Measurements from ENCODE around the gene NBPF11. TPM values are rescaled to one million over a fixed set of nuclear protein-coding genes. Genes with fewer than 3 reads are reported as not detected.
A peak's percentile ranks its signal among the peaks of the same experiment; 100 is the strongest.
"Not testable (repeated sequence)": the region's sequence is repeated elsewhere in the genome, so short reads cannot be mapped to it uniquely, and the experiment has no call there.

Gene NBPF11, protein sequence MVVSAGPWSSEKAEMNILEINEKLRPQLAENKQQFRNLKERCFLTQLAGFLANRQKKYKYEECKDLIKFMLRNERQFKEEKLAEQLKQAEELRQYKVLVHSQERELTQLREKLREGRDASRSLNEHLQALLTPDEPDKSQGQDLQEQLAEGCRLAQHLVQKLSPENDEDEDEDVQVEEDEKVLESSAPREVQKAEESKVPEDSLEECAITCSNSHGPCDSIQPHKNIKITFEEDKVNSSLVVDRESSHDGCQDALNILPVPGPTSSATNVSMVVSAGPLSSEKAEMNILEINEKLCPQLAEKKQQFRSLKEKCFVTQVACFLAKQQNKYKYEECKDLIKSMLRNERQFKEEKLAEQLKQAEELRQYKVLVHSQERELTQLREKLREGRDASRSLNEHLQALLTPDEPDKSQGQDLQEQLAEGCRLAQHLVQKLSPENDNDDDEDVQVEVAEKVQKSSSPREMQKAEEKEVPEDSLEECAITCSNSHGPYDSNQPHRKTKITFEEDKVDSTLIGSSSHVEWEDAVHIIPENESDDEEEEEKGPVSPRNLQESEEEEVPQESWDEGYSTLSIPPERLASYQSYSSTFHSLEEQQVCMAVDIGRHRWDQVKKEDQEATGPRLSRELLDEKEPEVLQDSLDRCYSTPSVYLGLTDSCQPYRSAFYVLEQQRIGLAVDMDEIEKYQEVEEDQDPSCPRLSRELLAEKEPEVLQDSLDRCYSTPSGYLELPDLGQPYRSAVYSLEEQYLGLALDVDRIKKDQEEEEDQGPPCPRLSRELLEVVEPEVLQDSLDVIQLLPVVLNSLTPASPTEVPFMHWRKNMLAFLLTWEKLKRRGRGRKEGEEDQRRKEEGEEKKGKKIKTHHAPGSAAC
- 10 to 100 TPM; 10.1 to 10.2 TPM for total RNA-seq

DNA sequence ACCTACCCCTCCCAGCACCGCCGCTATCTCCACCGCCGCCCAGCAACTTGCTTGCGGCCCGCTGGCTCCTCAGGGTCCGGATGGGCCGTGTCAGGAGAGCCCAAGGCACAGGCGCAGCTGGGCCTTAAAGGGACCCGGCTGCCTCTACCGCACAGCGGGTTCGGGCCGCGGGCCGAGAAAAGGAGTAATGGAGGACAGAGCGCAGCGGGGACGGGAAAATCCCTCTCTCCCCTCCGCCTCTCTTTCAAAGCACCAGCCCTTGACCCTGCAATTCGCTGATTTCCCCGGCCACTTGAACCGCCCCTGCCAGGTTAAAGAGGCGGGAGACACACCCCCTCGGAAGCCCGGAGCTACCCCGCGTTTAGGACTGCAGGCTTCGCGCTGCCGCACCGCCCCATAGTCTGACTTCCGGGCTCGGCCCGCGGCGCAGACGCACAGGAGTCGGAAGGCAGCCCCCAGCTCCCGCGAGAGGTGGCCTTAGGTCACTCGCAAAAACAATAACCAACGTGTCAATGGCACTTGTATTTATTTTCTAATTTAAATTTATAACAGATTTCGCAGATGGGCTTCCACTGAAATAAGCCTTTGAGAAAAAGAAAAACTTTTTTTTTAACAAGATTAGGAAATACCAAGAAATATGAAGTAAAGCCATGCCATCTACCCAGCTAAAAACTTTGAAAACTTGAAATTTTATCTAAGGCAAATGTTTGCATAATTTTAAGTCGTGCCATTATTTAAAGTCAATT lies at the start of gene NBPF11:
Gene NBPF11, minus strand, starts transcription at position 371 of the 746 bp plus-strand sequence. CDS start 25,278 bp downstream, outside the sequence.
- ATAC-seq = peak; percentile 96
- DNase-seq = peak; percentile 82 to 90 (median 85)
- H3K36me3 ChIP-seq (replicated peaks in 1 of 2; ENCODE audit: insufficient read depth in 1 of 2, low read depth in 2 of 2); H3K4me1 ChIP-seq; intact Hi-C loops (cut with DNase I); H3K9me3 ChIP-seq; H3K27me3 ChIP-seq: not testable (repeated sequence)
- WGBS, 2 donors = 0 to 1% methylated on average over 37 to 38 of the region's 45 CpGs
- peak within 1 kb of the TSS; percentile 59 to 87 for H3K4me3 ChIP-seq
- TF ChIP-seq POLR2A (IDR thresholded peaks at IDR 0.05) = peak; percentile 20 to 69 (median 68)
- peak within 1 kb of the TSS; percentile 71 to 86 (median 74) for H3K27ac ChIP-seq

DNA sequence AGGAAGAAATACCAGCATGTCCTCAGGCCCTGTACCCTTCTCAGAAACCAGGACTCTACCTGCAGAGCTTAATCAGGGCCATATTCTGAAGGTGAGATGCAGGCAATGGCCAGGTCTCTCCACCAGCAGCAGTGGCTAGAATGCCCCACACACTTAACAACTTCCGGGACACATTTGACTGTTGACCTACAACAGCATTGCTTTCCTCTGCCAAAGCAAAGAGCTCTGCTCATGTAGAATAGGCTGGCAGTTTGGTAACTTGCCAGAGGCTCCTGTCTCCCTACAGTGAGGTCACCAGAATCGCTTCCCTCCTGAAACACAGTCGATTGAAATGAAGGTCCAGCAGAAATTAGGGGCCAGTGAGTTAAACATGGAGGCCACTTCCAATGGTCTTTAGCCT lies 45.3 kb upstream of the NBPF11 start:
- H3K27me3 ChIP-seq; DNase-seq; H3K9me3 ChIP-seq; H3K4me1 ChIP-seq; H3K36me3 ChIP-seq (replicated peaks in 1 of 2; ENCODE audit: insufficient read depth in 1 of 2, low read depth in 2 of 2); intact Hi-C loops (cut with DNase I); ATAC-seq; H3K27ac ChIP-seq; H3K4me3 ChIP-seq: not testable (repeated sequence)
- no CpG with 5 or more reads among the region's 3 CpGs for WGBS, 2 donors

DNA sequence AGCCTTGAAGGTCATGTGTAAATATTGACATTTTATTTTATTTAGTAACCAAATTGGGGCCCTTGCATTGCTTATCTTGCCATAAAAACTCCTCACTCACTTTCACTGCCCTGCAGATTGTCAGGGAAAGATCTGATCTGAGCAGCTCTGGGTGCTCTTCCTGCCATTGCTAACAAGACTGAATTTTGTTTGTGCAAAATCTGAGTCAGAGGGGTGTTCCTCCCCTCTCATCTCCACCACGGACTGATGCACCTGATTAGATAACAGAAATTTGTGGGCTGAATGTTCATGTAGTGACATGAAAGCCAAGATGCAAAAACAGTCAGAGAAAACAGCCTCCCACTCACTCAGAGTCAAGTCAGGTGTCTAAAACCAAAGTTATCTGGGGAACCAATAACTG lies 44.9 kb upstream of the NBPF11 start:
- WGBS, 2 donors = no CpG with 5 or more reads among the region's 1 CpG
- intact Hi-C loops (cut with DNase I); H3K9me3 ChIP-seq; H3K36me3 ChIP-seq (replicated peaks in 1 of 2; ENCODE audit: insufficient read depth in 1 of 2, low read depth in 2 of 2); H3K4me1 ChIP-seq; DNase-seq; H3K4me3 ChIP-seq; H3K27ac ChIP-seq; H3K27me3 ChIP-seq; ATAC-seq: not testable (repeated sequence)

DNA sequence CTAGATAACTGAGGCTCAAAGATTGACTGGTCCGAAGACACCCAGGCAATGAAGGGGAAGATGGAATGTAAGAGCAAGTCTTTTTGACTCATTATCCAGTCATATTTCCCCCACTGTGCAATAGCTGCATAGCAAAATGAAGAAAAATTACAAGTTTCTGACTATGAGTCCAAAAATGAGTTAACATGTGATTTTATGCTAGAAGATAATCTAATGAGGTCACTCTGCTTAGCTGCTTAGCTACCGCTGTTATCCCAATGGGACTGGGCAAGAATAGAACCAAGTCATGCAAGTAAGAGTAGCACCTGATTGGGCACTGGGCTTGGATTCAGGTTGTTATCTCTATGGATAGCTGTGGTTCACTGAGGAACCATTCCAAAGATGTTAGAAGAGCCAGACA lies 43.0 kb upstream of the NBPF11 start:
- ATAC-seq; H3K4me1 ChIP-seq; H3K9me3 ChIP-seq; H3K36me3 ChIP-seq (replicated peaks in 1 of 2; ENCODE audit: insufficient read depth in 1 of 2, low read depth in 2 of 2); H3K27me3 ChIP-seq; H3K27ac ChIP-seq; intact Hi-C loops (cut with DNase I); H3K4me3 ChIP-seq; DNase-seq: not testable (repeated sequence)
- WGBS, 2 donors = 86 to 90% methylated on average over 1 of the region's 2 CpGs

DNA sequence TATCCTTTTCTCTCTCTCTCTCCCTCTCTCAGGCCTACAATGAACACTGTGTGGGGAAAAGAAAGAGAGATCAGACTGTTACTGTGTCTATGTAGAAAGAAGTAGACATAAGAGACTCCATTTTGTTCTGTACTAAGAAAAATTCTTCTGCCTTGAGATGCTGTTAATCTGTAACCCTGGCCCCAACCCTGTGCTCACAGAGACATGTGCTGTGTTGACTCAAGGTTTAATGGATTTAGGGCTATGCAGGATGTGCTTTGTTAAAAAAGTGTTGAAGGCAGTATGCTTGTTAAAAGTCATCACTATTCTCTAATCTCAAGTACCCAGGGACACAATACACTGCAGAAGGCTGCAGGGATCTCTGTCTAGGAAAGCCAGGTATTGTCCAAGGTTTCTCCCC lies 36.7 kb upstream of the NBPF11 start:
- intact Hi-C loops (cut with DNase I); DNase-seq; ATAC-seq; H3K36me3 ChIP-seq (replicated peaks in 1 of 2; ENCODE audit: insufficient read depth in 1 of 2, low read depth in 2 of 2); H3K27ac ChIP-seq; H3K4me1 ChIP-seq; H3K9me3 ChIP-seq; H3K4me3 ChIP-seq; H3K27me3 ChIP-seq: not testable (repeated sequence)

DNA sequence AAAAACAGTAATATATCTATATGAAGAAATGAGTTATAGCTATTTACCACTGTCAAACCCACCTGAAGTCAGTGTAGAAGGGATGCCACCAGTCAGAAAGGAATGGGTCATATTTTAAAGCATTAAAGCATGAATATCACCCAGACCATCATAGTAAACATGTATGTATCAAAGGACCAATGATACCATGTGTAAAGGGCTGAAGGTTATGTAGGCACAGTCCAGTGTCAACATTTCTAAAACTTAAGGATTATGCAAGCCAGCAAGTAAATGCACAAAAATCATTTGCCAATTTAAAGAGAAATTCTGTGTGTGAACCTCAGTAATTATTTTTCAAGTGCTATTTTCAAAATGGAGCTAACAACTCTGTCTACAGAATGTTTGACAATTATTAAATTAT lies 26.6 kb upstream of the NBPF11 start:
- ATAC-seq; H3K4me3 ChIP-seq; H3K4me1 ChIP-seq; H3K36me3 ChIP-seq (replicated peaks in 1 of 2; ENCODE audit: insufficient read depth in 1 of 2, low read depth in 2 of 2); DNase-seq; H3K27me3 ChIP-seq; H3K27ac ChIP-seq; H3K9me3 ChIP-seq; intact Hi-C loops (cut with DNase I): not testable (repeated sequence)

DNA sequence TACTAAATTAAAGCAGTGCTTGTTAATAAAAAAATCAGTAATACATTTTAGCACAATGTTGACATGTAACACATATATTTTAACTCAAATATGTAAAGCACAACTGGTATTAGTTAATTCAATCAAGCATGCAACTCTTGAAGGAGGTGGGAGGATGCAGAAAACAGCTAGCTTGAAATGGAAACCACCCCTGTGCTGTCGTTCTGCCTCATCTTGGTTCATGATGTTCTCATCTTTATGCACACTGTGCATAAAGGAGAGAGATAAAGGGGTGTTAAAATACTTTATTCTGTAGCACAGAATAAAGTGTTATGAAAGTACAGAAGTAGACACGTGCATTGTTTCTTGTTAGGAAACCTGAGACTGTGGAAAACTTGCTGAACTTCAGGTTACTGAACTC lies 23.3 kb upstream of the NBPF11 start:
- H3K36me3 ChIP-seq (replicated peaks in 1 of 2; ENCODE audit: insufficient read depth in 1 of 2, low read depth in 2 of 2); H3K9me3 ChIP-seq; H3K27ac ChIP-seq; intact Hi-C loops (cut with DNase I); DNase-seq; H3K27me3 ChIP-seq; H3K4me3 ChIP-seq; H3K4me1 ChIP-seq; ATAC-seq: not testable (repeated sequence)
- 56 to 62% methylated on average over 2 of the region's 2 CpGs for WGBS, 2 donors

DNA sequence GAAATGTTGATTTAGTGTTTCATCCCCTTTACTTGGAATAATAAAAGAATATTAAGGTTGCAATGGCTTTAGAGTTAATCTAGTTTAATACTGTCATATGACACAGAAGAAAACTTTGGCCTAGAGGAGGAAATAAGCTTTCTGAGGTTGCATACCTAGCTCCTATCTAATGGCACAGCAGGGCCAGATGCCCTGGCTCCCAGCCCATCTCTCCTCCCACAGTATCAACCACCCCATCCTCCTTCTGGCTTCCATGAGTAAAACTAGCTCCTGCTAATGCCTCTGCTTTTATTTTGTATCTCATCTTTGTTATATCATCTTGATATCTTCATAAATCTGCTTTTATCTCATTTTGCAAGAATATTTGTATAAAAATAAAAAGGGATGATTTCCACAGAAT lies 19.9 kb upstream of the NBPF11 start:
- H3K36me3 ChIP-seq (replicated peaks in 1 of 2; ENCODE audit: insufficient read depth in 1 of 2, low read depth in 2 of 2); H3K27ac ChIP-seq; H3K4me1 ChIP-seq; DNase-seq; H3K27me3 ChIP-seq; H3K9me3 ChIP-seq; H3K4me3 ChIP-seq; ATAC-seq; intact Hi-C loops (cut with DNase I): not testable (repeated sequence)

Measured in body of pancreas (tissue), 4 donors.